ENCODE measurements around the gene EDEM1.

Gene EDEM1

GRCh38 chr3:5194801-5195509 is 7.4 kb downstream of the EDEM1 start:
- no peak for DNase-seq (ENCODE audit: extremely low read depth, low read depth)

GRCh38 chr3:5195605-5196004 is 8.1 kb downstream of the EDEM1 start:
- no peak for DNase-seq (ENCODE audit: extremely low read depth, low read depth)
- no peak for TF ChIP-seq CTCF (IDR thresholded peaks at IDR 0.05; ENCODE audit: low read depth, low read length)

More at GRCh38 chr3:5194801-5195509, 7.4 kb downstream of the EDEM1 start:
- no peak for TF ChIP-seq CTCF (IDR thresholded peaks at IDR 0.05; ENCODE audit: low read depth, low read length)

GRCh38 chr3:5197022-5197421 is 9.5 kb downstream of the EDEM1 start:
- DNase-seq (ENCODE audit: extremely low read depth, low read depth) = no peak

GRCh38 chr3:5197470-5198312 is 10.2 kb downstream of the EDEM1 start:
- DNase-seq (ENCODE audit: extremely low read depth, low read depth) = peak; percentile 32
- no peak for TF ChIP-seq CTCF (IDR thresholded peaks at IDR 0.05; ENCODE audit: low read depth, low read length)

More at GRCh38 chr3:5197022-5197421, 9.5 kb downstream of the EDEM1 start:
- no peak for TF ChIP-seq CTCF (IDR thresholded peaks at IDR 0.05; ENCODE audit: low read depth, low read length)

GRCh38 chr3:5198313-5198677 is 10.8 kb downstream of the EDEM1 start:
- DNase-seq (ENCODE audit: extremely low read depth, low read depth) = no peak
- TF ChIP-seq CTCF (IDR thresholded peaks at IDR 0.05; ENCODE audit: low read depth, low read length) = no peak

- DNase-seq (ENCODE audit: extremely low read depth, low read depth) = no peak
- no peak for TF ChIP-seq CTCF (IDR thresholded peaks at IDR 0.05; ENCODE audit: low read depth, low read length)
Observed at GRCh38 chr3:5198986-5199731, 11.7 kb downstream of the EDEM1 start.
